ENCODE measurements around the gene SIAH1. TPM values are rescaled to one million over a fixed set of nuclear protein-coding genes. Genes with fewer than 3 reads are reported as not detected.

SIAH1 gene, protein sequence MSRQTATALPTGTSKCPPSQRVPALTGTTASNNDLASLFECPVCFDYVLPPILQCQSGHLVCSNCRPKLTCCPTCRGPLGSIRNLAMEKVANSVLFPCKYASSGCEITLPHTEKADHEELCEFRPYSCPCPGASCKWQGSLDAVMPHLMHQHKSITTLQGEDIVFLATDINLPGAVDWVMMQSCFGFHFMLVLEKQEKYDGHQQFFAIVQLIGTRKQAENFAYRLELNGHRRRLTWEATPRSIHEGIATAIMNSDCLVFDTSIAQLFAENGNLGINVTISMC
- total RNA-seq: 21.2 and 29.6 TPM in 2 replicates

DNA sequence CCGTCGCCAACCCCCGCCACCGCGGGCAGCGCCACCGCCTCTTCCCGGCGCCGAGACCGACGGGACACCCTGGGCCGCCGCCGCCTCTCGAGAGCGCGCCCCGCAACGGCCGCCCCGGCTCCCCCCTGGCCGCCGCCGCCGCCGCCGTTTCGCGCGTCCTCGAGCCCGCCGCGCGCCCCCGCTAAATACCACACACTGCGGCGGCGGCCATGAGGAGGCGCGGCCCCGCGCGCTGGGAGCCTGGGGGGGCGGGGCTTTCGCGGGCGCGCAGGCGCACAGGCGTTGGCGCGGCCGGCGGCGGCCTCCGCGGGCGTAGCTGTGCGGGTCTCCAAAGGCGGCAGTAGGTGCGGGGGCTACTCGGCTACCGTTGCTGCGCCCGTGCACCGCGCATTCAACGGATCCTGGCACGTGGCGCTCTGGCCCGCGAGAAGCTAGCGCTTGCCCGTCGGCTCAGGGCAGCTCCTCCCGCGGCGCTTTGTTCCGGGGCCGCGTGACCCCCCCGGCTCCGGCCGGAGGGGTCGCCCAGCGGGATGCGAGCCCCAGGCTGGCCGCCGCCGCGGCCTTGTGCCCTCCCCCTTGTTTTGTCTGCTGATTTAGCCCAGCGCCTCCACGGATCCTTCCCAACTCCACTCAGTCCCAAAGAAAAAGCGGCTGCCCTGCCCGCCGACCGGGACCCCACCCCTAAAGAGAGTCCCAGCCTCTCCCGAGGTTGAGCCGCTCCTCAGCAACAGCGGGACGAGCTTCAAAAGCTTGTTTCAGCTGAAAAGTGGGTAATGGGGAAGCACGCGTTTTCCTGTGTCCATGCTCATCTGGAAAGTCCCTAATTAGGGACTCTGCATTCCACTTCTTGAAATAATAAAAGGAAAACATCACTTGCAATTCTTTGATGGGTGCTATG, at the start of gene SIAH1:
Gene SIAH1, minus strand, starts transcription at position 161 of the 898 bp plus-strand sequence. CDS start 22,985 bp downstream, outside the sequence.

Other genes with a start within 250 kb of the SIAH1 start
- gene ABCC12, start 229.4 kb downstream of the SIAH1 start, total RNA-seq: not detected in 2 replicates
- gene LONP2, start 141.1 kb downstream of the SIAH1 start, total RNA-seq: 18.9 and 48.1 TPM in 2 replicates
- not detected in 2 replicates for gene ABCC11, start 137.9 kb downstream of the SIAH1 start, total RNA-seq
- 8.3 and 31.7 TPM in 2 replicates for gene N4BP1, start 224.8 kb upstream of the SIAH1 start, total RNA-seq